Measurements from ENCODE around the gene FBXW7. TPM values are rescaled to one million over a fixed set of nuclear protein-coding genes. Genes with fewer than 3 reads are reported as not detected.

The FBXW7 gene
- total and polyA plus RNA-seq, 2 of the 13 experiments (the other 11 are each of a cell fraction or from before 2014, with no cell fraction given): 5.0 to 40.9 TPM

- TF ChIP-seq, protein P1, sequence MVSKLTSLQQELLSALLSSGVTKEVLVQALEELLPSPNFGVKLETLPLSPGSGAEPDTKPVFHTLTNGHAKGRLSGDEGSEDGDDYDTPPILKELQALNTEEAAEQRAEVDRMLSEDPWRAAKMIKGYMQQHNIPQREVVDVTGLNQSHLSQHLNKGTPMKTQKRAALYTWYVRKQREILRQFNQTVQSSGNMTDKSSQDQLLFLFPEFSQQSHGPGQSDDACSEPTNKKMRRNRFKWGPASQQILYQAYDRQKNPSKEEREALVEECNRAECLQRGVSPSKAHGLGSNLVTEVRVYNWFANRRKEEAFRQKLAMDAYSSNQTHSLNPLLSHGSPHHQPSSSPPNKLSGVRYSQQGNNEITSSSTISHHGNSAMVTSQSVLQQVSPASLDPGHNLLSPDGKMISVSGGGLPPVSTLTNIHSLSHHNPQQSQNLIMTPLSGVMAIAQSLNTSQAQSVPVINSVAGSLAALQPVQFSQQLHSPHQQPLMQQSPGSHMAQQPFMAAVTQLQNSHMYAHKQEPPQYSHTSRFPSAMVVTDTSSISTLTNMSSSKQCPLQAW (CRISPR knock-in tag; IDR thresholded peaks at IDR 0.05): peak; percentile 96
- no peak for TF ChIP-seq EHMT2 (IDR thresholded peaks at IDR 0.05; ENCODE audit: borderline replicate concordance, low read depth, low read length)
- TF ChIP-seq, protein P2, sequence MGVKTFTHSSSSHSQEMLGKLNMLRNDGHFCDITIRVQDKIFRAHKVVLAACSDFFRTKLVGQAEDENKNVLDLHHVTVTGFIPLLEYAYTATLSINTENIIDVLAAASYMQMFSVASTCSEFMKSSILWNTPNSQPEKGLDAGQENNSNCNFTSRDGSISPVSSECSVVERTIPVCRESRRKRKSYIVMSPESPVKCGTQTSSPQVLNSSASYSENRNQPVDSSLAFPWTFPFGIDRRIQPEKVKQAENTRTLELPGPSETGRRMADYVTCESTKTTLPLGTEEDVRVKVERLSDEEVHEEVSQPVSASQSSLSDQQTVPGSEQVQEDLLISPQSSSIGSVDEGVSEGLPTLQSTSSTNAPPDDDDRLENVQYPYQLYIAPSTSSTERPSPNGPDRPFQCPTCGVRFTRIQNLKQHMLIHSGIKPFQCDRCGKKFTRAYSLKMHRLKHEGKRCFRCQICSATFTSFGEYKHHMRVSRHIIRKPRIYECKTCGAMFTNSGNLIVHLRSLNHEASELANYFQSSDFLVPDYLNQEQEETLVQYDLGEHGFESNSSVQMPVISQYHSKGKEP (CRISPR knock-in tag; IDR thresholded peaks at IDR 0.05): 0 out of 2 replicates have a peak, but pooled peaks have one; percentile 24
- TF ChIP-seq ZNF850 (CRISPR knock-in tag; conservative IDR thresholded peaks at IDR 0.05): no peak
- peak; percentile 31 for TF ChIP-seq SKI (IDR thresholded peaks at IDR 0.05; ENCODE audit: partially characterized antibody)
- TF ChIP-seq BRD4 (CRISPR knock-in tag; IDR thresholded peaks at IDR 0.05): peak; percentile 43; the same call in 1 of the 2 replicates
- TF ChIP-seq POLR2A (IDR thresholded peaks at IDR 0.05; ENCODE audit: insufficient read depth in 1 of 2, low read depth in 2 of 2, low read length in 2 of 2): peak; percentile 75 to 76
- peak; percentile 72; the same call in 1 of the 2 replicates for TF ChIP-seq ARNT2 (CRISPR knock-in tag; IDR thresholded peaks at IDR 0.05; ENCODE audit: low read depth)
- TF ChIP-seq, protein P3, sequence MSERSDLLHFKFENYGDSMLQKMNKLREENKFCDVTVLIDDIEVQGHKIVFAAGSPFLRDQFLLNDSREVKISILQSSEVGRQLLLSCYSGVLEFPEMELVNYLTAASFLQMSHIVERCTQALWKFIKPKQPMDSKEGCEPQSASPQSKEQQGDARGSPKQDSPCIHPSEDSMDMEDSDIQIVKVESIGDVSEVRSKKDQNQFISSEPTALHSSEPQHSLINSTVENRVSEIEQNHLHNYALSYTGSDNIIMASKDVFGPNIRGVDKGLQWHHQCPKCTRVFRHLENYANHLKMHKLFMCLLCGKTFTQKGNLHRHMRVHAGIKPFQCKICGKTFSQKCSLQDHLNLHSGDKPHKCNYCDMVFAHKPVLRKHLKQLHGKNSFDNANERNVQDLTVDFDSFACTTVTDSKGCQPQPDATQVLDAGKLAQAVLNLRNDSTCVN (CRISPR knock-in tag; IDR thresholded peaks at IDR 0.05; ENCODE audit: borderline replicate concordance): peak; percentile 79
- peak; percentile 77 for TF ChIP-seq HCFC1 (IDR thresholded peaks at IDR 0.05; ENCODE audit: low read depth, low read length)
- peak; percentile 79; the same call in 1 of the 2 replicates for TF ChIP-seq NAIF1 (CRISPR knock-in tag; IDR thresholded peaks at IDR 0.05; ENCODE audit: borderline replicate concordance)
- TF ChIP-seq PITX1 (CRISPR knock-in tag; IDR thresholded peaks at IDR 0.05): peak; percentile 63; the same call in 1 of the 2 replicates
- peak; percentile 87; the same call in 1 of the 2 replicates for TF ChIP-seq ZNF614 (CRISPR knock-in tag; IDR thresholded peaks at IDR 0.05; ENCODE audit: borderline replicate concordance)
- peak; percentile 69; the same call in 1 of the 2 replicates for TF ChIP-seq SP5 (CRISPR knock-in tag; IDR thresholded peaks at IDR 0.05; ENCODE audit: borderline replicate concordance, low read depth)
- TF ChIP-seq IRF9 (CRISPR knock-in tag; IDR thresholded peaks at IDR 0.05; ENCODE audit: borderline replicate concordance): peak; percentile 57; the same call in 1 of the 2 replicates
- peak; percentile 72 to 81; a peak in 2 of 4 replicates for TF ChIP-seq HMGXB4 (CRISPR knock-in tag; IDR thresholded peaks at IDR 0.05; ENCODE audit: borderline replicate concordance in 1 of 2, low read depth in 1 of 2)
- TF ChIP-seq MATR3 (CRISPR knock-in tag; IDR thresholded peaks at IDR 0.05): no peak
- TF ChIP-seq ARID2 (CRISPR knock-in tag; IDR thresholded peaks at IDR 0.05; ENCODE audit: borderline replicate concordance): 0 out of 2 replicates have a peak, but pooled peaks have one; percentile 95
- TF ChIP-seq SP140L (CRISPR knock-in tag; IDR thresholded peaks at IDR 0.05; ENCODE audit: borderline replicate concordance): 0 out of 2 replicates have a peak, but pooled peaks have one; percentile 60
- peak; percentile 66; the same call in 1 of the 2 replicates for TF ChIP-seq ZNF543 (CRISPR knock-in tag; IDR thresholded peaks at IDR 0.05)
- peak; percentile 89 for TF ChIP-seq PHF20 (CRISPR knock-in tag; IDR thresholded peaks at IDR 0.05)
Observed at GRCh38 chr4:152535903-152536544, at the start of gene FBXW7 (continued).

Data from HepG2 (cell line).